Measurements from ENCODE around the gene DOK5. TPM values are rescaled to one million over a fixed set of nuclear protein-coding genes. Genes with fewer than 3 reads are reported as not detected.

DOK5 gene
- total RNA-seq, 1 donor from 2014 or later = 31.3 TPM

- H3K27me3 ChIP-seq (ENCODE audit: control insufficient read depth in 3 of 3, insufficient read depth in 3 of 3, low read length in 3 of 3) = no peaks in the 10 kb centered on the region
- H3K9me3 ChIP-seq (ENCODE audit: control insufficient read depth in 3 of 3, low read length in 3 of 3) = no peaks in the 10 kb centered on the region
- no peak overlapping the region for H3K27ac ChIP-seq (ENCODE audit: low read depth, low read length)
- no peak overlapping the region for H3K9ac ChIP-seq (ENCODE audit: low read depth in 1 of 3, low read length in 3 of 3)
- no peak overlapping the region for H3K4me3 ChIP-seq (ENCODE audit: low read length in 3 of 3)
- H3K4me1 ChIP-seq (ENCODE audit: control insufficient read depth in 3 of 3, insufficient read depth in 3 of 3, low read length in 3 of 3) = peaks cover 0 to 6% (median 3%) of the 10 kb centered on the region in 3 donors
- no peaks in the 10 kb centered on the region for H3K36me3 ChIP-seq (ENCODE audit: control insufficient read depth in 3 of 3, insufficient read depth in 3 of 3, low read length in 3 of 3)
Measured at GRCh38 chr20:54631059-54631458, 155.7 kb downstream of the DOK5 start.

- no peaks in the 10 kb centered on the region for H3K9me3 ChIP-seq (ENCODE audit: control insufficient read depth in 3 of 3, low read length in 3 of 3)
- H3K27ac ChIP-seq (ENCODE audit: low read depth, low read length) = no peak overlapping the region
- no peaks in the 10 kb centered on the region for H3K36me3 ChIP-seq (ENCODE audit: control insufficient read depth in 3 of 3, insufficient read depth in 3 of 3, low read length in 3 of 3)
- no peak overlapping the region for H3K4me3 ChIP-seq (ENCODE audit: low read length in 3 of 3)
- H3K9ac ChIP-seq (ENCODE audit: low read depth in 1 of 3, low read length in 3 of 3) = no peak overlapping the region
- H3K4me1 ChIP-seq (ENCODE audit: control insufficient read depth in 3 of 3, insufficient read depth in 3 of 3, low read length in 3 of 3) = peaks cover 0 to 6% (median 3%) of the 10 kb centered on the region in 3 donors
- no peaks in the 10 kb centered on the region for H3K27me3 ChIP-seq (ENCODE audit: control insufficient read depth in 3 of 3, insufficient read depth in 3 of 3, low read length in 3 of 3)
Measured at GRCh38 chr20:54633374-54634355, 158.3 kb downstream of the DOK5 start.

- Histone ChIP-seq H3K4me1 (ENCODE audit: control insufficient read depth in 3 of 3, insufficient read depth in 3 of 3, low read length in 3 of 3) (no peaks in the 10 kb centered on the region), H3K9ac (ENCODE audit: low read depth in 1 of 3, low read length in 3 of 3) (no peak overlapping the region), H3K9me3 (ENCODE audit: control insufficient read depth in 3 of 3, low read length in 3 of 3) (no peaks in the 10 kb centered on the region), H3K27me3 (ENCODE audit: control insufficient read depth in 3 of 3, insufficient read depth in 3 of 3, low read length in 3 of 3) (no peaks in the 10 kb centered on the region), H3K36me3 (ENCODE audit: control insufficient read depth in 3 of 3, insufficient read depth in 3 of 3, low read length in 3 of 3) (peaks cover 0 to 2% (median 0%) of the 10 kb centered on the region in 3 donors), H3K27ac (ENCODE audit: low read depth, low read length) (no peak overlapping the region), H3K4me3 (ENCODE audit: low read length in 3 of 3) (no peak overlapping the region)
Measured at GRCh38 chr20:54636575-54636974, 161.2 kb downstream of the DOK5 start.

- Histone ChIP-seq H3K9me3 (ENCODE audit: control insufficient read depth in 3 of 3, low read length in 3 of 3) (no peaks in the 10 kb centered on the region), H3K4me1 (ENCODE audit: control insufficient read depth in 3 of 3, insufficient read depth in 3 of 3, low read length in 3 of 3) (no peaks in the 10 kb centered on the region), H3K9ac (ENCODE audit: low read depth in 1 of 3, low read length in 3 of 3) (no peak overlapping the region), H3K27ac (ENCODE audit: low read depth, low read length) (no peak overlapping the region), H3K4me3 (ENCODE audit: low read length in 3 of 3) (no peak overlapping the region), H3K36me3 (ENCODE audit: control insufficient read depth in 3 of 3, insufficient read depth in 3 of 3, low read length in 3 of 3) (peaks cover 0 to 3% (median 2%) of the 10 kb centered on the region in 3 donors), H3K27me3 (ENCODE audit: control insufficient read depth in 3 of 3, insufficient read depth in 3 of 3, low read length in 3 of 3) (no peaks in the 10 kb centered on the region)
Measured at GRCh38 chr20:54639941-54640340, 164.5 kb downstream of the DOK5 start.

- no peak overlapping the region for H3K4me3 ChIP-seq (ENCODE audit: low read length in 3 of 3)
- no peaks in the 10 kb centered on the region for H3K27me3 ChIP-seq (ENCODE audit: control insufficient read depth in 3 of 3, insufficient read depth in 3 of 3, low read length in 3 of 3)
- no peak overlapping the region for H3K9ac ChIP-seq (ENCODE audit: low read depth in 1 of 3, low read length in 3 of 3)
- peaks cover 0 to 3% (median 2%) of the 10 kb centered on the region in 3 donors for H3K36me3 ChIP-seq (ENCODE audit: control insufficient read depth in 3 of 3, insufficient read depth in 3 of 3, low read length in 3 of 3)
- H3K4me1 ChIP-seq (ENCODE audit: control insufficient read depth in 3 of 3, insufficient read depth in 3 of 3, low read length in 3 of 3) = no peaks in the 10 kb centered on the region
- no peak overlapping the region for H3K27ac ChIP-seq (ENCODE audit: low read depth, low read length)
- no peaks in the 10 kb centered on the region for H3K9me3 ChIP-seq (ENCODE audit: control insufficient read depth in 3 of 3, low read length in 3 of 3)
Measured at GRCh38 chr20:54640800-54641199, 165.4 kb downstream of the DOK5 start.

DNA sequence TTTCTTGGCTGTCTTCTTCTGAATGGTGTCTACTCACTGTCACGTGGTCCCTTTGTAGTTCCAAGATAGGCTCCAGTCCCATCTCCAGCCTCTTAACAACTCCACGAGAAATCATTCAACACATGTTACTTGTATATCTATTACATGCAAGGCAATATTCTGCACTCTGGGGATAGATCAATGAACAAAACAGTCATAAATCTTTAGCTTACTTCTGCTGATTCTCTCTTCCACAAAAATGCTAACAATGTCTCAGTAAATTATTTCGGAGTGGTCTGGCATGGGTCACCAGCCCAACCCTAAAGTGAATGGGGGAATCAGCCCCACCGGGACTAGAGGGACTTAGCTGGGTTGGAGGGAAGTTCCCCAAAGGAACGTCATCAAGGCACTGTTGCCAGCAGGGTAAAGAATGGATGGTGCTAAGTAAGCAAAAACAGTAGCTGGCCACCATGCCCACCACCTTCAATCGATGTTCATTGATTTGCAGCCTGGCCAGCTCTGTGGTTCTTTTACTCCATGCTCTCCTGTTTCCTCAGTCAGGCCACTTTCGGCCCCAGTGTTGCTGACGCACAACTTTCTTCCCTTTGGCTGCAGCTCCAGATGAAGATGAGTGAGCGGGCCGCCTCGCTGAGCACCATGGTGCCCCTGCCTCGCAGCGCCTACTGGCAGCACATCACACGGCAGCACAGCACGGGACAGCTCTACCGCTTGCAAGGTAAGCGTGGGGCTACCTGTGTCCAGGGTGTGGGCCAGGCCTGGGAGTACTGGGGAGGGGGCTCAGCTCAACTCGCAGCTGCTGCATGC lies 167.7 kb downstream of the DOK5 start:
- H3K9me3 ChIP-seq (ENCODE audit: control insufficient read depth in 3 of 3, low read length in 3 of 3) = no peaks in the 10 kb centered on the region
- H3K4me3 ChIP-seq (ENCODE audit: low read length in 3 of 3) = no peak overlapping the region
- no peak overlapping the region for H3K9ac ChIP-seq (ENCODE audit: low read depth in 1 of 3, low read length in 3 of 3)
- H3K36me3 ChIP-seq (ENCODE audit: control insufficient read depth in 3 of 3, insufficient read depth in 3 of 3, low read length in 3 of 3) = peaks cover 0 to 3% (median 2%) of the 10 kb centered on the region in 3 donors
- no peaks in the 10 kb centered on the region for H3K4me1 ChIP-seq (ENCODE audit: control insufficient read depth in 3 of 3, insufficient read depth in 3 of 3, low read length in 3 of 3)
- no peaks in the 10 kb centered on the region for H3K27me3 ChIP-seq (ENCODE audit: control insufficient read depth in 3 of 3, insufficient read depth in 3 of 3, low read length in 3 of 3)
- no peak overlapping the region for H3K27ac ChIP-seq (ENCODE audit: low read depth, low read length)

DNA sequence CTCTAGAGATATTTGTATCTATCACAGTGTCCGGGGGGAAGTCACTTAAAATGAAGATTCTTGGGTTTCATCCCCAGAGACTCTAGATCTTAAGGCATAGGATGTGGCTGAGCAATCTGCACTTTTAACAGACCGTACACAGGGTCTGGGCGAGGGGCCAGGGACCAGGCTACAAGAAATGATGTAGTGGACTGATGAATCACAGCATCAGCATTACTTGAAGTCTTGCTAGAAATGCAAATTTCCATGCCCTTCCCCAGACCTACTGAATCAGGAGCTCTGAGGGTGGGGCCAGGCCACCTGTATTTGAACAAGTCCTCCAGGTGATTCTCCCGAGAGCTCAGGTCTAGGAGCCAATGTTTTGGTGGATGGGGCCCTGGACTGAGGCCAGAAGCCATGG lies 168.4 kb downstream of the DOK5 start:
- no peak overlapping the region for H3K27ac ChIP-seq (ENCODE audit: low read depth, low read length)
- no peaks in the 10 kb centered on the region for H3K27me3 ChIP-seq (ENCODE audit: control insufficient read depth in 3 of 3, insufficient read depth in 3 of 3, low read length in 3 of 3)
- no peaks in the 10 kb centered on the region for H3K4me1 ChIP-seq (ENCODE audit: control insufficient read depth in 3 of 3, insufficient read depth in 3 of 3, low read length in 3 of 3)
- H3K9me3 ChIP-seq (ENCODE audit: control insufficient read depth in 3 of 3, low read length in 3 of 3) = no peaks in the 10 kb centered on the region
- H3K9ac ChIP-seq (ENCODE audit: low read depth in 1 of 3, low read length in 3 of 3) = no peak overlapping the region
- no peak overlapping the region for H3K4me3 ChIP-seq (ENCODE audit: low read length in 3 of 3)
- H3K36me3 ChIP-seq (ENCODE audit: control insufficient read depth in 3 of 3, insufficient read depth in 3 of 3, low read length in 3 of 3) = peaks cover 0 to 3% (median 2%) of the 10 kb centered on the region in 3 donors

DNA sequence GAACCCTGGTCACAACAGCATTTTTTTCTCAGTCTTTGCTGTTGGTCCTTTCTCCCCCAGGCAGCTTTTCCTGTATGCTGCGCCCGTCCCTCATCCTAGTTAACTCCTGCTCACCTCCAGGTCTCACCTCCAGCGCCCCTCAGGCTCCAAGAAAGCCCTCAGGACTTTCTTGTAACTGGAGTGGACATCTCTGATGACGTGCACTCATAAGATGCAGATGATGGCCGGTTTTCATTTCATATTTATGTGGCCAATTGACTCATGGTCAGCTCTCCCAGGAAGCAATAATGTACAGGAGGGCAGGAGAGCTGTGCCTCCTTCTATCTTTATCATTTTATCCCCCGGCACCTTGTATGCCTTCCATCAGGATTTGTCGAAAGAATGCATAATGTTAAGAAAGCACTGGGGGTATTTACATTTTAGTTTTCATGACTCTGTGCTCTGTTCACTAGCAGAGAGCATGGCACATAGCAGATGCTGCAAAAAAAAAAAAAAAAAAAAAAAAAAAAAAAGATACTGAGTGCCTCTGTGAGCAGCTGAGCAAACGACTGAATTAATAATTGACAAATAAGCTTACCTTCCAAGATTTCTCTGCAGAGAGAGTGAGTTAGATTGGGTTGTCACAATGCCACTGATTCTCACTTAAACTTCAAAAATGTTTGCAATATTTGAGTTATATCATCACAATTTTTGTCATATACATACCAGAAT lies 170.2 kb downstream of the DOK5 start:
- H3K9ac ChIP-seq (ENCODE audit: low read depth in 1 of 3, low read length in 3 of 3) = no peak overlapping the region

DNA sequence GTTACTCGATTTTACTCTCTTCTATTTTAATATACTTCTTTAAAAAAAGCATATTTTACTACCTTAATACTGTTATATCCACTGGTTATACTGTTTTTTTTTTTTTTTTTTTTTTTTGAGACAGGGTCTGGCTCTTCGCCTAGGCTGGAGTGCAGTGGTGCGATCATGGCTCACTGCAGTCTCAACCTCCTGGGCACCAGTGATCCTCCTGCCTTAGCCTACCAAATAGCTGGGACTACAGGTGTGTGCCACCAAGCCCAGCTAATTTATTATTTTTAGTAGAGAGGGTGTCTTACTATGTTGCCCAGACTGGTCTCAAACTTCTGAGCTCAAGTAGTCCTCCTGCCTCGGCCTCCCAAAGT lies 170.7 kb downstream of the DOK5 start:
- Histone ChIP-seq H3K4me1 (ENCODE audit: control insufficient read depth in 3 of 3, insufficient read depth in 3 of 3, low read length in 3 of 3) (no peaks in the 10 kb centered on the region), H3K9me3 (ENCODE audit: control insufficient read depth in 3 of 3, low read length in 3 of 3) (no peaks in the 10 kb centered on the region), H3K27ac (ENCODE audit: low read depth, low read length) (no peak overlapping the region), H3K36me3 (ENCODE audit: control insufficient read depth in 3 of 3, insufficient read depth in 3 of 3, low read length in 3 of 3) (peaks cover 0 to 3% (median 0%) of the 10 kb centered on the region in 3 donors), H3K4me3 (ENCODE audit: low read length in 3 of 3) (no peak overlapping the region), H3K27me3 (ENCODE audit: control insufficient read depth in 3 of 3, insufficient read depth in 3 of 3, low read length in 3 of 3) (no peaks in the 10 kb centered on the region), H3K9ac (ENCODE audit: low read depth in 1 of 3, low read length in 3 of 3) (no peak overlapping the region)

More for the DNA sequence above, 170.2 kb downstream of the DOK5 start:
- Histone ChIP-seq H3K36me3 (ENCODE audit: control insufficient read depth in 3 of 3, insufficient read depth in 3 of 3, low read length in 3 of 3) (peaks cover 0 to 3% (median 0%) of the 10 kb centered on the region in 3 donors), H3K4me3 (ENCODE audit: low read length in 3 of 3) (no peak overlapping the region), H3K9me3 (ENCODE audit: control insufficient read depth in 3 of 3, low read length in 3 of 3) (no peaks in the 10 kb centered on the region), H3K27ac (ENCODE audit: low read depth, low read length) (no peak overlapping the region), H3K27me3 (ENCODE audit: control insufficient read depth in 3 of 3, insufficient read depth in 3 of 3, low read length in 3 of 3) (no peaks in the 10 kb centered on the region), H3K4me1 (ENCODE audit: control insufficient read depth in 3 of 3, insufficient read depth in 3 of 3, low read length in 3 of 3) (no peaks in the 10 kb centered on the region)
